Tongue (tissue), 2 donors: ENCODE measurements around the gene MED9. TPM values are rescaled to one million over a fixed set of nuclear protein-coding genes. Genes with fewer than 3 reads are reported as not detected.
A peak's percentile ranks its signal among the peaks of the same experiment; 100 is the strongest.

ENCODE experiments used
- DNase-seq: peaks from one replicate; pipeline ENCODE4 v3.0.0-alpha.2; 2015
- total RNA-seq: library from RNA; depleted of rRNA; stranded (reverse); fragments of >200 nt; gene quantifications from one replicate; pipeline ENCODE4 v1.2.3, GENCODE V29; 2014

Gene MED9
- total RNA-seq, 1 donor from 2014 or later: 23.0 TPM

- DNase-seq: no peak
Observed at GRCh38 chr17:17504341-17505140, 27.7 kb downstream of the MED9 start.

GRCh38 chr17:17505151-17505550, 28.4 kb downstream of the MED9 start:
- DNase-seq: no peak

GRCh38 chr17:17505610-17506171, 28.9 kb downstream of the MED9 start:
- DNase-seq: no peak

- no peak for DNase-seq
Observed at GRCh38 chr17:17506181-17506741, 29.5 kb downstream of the MED9 start.

- DNase-seq: peak; percentile 86
Observed at GRCh38 chr17:17506893-17507464, 30.2 kb downstream of the MED9 start.

GRCh38 chr17:17507465-17508011, 30.7 kb downstream of the MED9 start:
- DNase-seq: no peak

- DNase-seq: no peak
Observed at GRCh38 chr17:17508019-17508535, 31.3 kb downstream of the MED9 start.

GRCh38 chr17:17508646-17509591, 32.1 kb downstream of the MED9 start:
- peak; percentile 82 for DNase-seq

- no peak for DNase-seq
Observed at GRCh38 chr17:17509601-17510425, 33.0 kb downstream of the MED9 start.

GRCh38 chr17:17510456-17511292, 33.9 kb downstream of the MED9 start:
- no peak for DNase-seq

- DNase-seq: no peak
Observed at GRCh38 chr17:17511293-17511741, 34.5 kb downstream of the MED9 start.

- no peak for DNase-seq
Observed at GRCh38 chr17:17511881-17512858, 35.4 kb downstream of the MED9 start.

GRCh38 chr17:17512866-17513265, 36.1 kb downstream of the MED9 start:
- DNase-seq: no peak

- no peak for DNase-seq
Observed at GRCh38 chr17:17513626-17514025, 36.8 kb downstream of the MED9 start.

GRCh38 chr17:17514361-17514992, 37.7 kb downstream of the MED9 start:
- no peak for DNase-seq

GRCh38 chr17:17514993-17515933, 38.5 kb downstream of the MED9 start:
- no peak for DNase-seq
